ENCODE data around the gene ALMS1.
"Not testable (repeated sequence)": the region's sequence is repeated elsewhere in the genome, so short reads cannot be mapped to it uniquely, and the experiment has no call there.

ALMS1 gene

DNA sequence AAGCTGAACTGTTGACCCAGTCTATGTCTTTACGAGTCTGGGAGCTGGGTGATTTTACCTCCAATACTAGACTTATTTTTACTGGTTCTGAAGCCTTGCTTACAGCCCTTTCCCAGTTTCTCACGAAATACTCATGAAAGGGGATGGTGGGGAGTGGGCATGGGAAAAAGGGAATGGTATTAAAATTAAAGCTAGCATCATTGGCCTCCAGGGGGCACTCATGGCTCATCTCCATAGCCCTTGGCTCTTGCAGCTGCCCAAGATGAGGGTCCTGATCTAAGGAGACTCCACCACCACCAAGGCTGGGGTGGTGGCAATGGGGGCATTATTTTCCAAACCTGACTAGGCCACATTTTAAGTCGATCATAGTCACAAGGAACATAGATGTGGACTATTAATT is 234.3 kb downstream of the ALMS1 start:
- not testable (repeated sequence) for DNase-seq (ENCODE audit: low read depth in 2 of 2)

DNA sequence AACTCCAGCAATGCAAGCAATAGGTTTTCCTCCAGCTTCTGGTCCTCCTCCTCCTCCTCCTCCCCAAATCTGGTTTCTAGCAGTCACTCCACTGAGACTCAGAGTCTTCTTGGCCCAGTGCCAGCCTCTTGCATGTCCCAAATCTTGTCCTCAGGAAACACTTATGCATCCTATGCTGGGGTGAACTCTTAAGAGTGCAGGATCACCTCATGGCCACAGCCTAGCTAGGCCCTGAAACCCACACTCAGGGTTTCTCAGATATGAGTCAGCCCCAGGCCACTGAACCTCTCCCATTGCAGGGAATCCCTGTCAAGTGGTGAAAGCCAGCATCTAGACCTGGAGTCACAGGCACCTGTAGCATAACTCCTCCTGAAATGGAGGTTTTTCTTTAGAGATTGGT is 238.4 kb downstream of the ALMS1 start:
- DNase-seq (ENCODE audit: low read depth in 2 of 2), result not testable (repeated sequence)

DNA sequence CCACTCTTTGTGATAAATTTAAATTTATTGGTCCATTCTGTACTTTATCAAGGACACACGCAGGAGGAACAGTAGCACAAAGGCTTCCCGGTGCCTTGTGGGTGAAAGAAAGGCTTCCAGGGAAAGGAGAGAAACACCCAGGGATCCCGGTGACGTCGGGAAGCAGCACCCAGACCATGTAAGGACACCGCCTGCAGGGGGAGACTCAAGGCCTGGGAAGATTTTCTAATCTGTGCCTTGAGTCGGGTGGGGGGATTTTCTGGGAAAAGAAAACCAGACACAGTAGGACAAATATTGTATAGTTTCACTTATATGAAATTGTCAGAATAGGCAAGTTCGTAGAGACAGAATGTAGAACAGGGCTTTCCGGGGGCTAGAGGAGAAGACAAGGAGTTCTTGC is 239.0 kb downstream of the ALMS1 start:
- DNase-seq (ENCODE audit: low read depth in 2 of 2), result not testable (repeated sequence)

DNA sequence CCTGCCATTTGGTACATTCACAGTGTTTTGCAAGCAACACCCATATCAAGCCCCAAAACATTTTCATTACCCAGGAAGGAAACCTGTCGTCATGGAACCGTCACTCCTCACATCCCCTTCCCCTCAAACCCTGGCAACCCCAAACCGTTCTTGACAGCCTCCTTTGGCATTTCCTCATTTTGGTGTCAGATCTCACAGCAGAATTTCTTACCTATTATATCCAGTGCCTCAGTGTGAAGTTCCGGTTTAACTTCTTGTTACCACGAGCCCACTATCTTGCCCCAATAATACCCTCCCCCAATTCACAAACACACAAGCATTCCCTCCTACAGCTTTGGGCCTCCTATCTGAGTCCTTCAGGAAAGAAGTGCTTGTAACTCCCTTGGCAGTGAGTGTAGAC is 240.6 kb downstream of the ALMS1 start:
- DNase-seq (ENCODE audit: low read depth in 2 of 2), result not testable (repeated sequence)

DNA sequence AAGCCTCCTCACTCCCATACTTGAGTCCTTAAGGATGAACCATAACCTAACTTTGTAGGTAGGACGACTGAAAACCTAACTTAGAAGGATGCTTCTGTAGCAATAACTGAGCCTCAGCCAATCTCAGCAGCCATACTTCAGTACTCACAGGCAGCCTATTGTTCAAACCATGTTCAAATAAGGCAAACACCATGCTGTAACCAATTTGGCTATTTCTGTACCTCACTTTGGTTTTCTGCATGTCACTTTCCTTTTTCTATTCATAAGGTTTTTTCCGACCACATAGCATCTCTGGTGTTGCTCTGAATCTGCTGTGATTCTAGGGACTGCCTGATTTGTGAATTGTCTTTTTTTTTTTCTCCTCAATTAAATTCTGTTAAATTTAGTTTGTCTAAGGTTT is 242.9 kb downstream of the ALMS1 start:
- DNase-seq (ENCODE audit: low read depth in 2 of 2), result not testable (repeated sequence)

DNA sequence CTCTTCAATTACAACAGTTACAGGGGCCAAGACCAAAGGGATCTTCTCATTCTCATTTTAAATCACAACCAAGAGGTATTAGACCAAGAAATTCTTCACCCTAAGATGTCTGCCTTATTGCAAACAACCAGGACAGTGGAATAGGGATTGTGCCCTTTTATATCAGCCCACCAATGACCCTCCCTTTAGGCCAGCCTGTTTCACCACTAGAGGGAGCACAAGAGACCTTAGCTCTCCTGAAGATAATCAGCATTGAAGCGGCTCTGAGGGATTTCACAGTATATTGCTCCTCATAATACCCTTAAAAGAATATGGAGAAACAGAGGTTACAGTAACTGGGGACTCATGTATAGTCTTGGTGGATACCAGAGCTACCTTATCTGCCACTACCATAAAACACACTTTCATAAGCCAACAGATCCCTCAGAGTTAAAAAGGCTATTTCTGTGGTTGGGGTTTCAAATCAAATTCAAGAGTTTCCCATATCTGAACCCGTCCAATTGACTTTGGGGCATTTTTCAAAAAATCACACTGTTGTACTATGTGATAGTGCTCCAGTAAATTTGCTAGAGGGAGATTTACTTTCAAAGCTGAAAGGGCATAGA is 245.1 kb downstream of the ALMS1 start:
- DNase-seq (ENCODE audit: low read depth in 2 of 2), result not testable (repeated sequence)

DNA sequence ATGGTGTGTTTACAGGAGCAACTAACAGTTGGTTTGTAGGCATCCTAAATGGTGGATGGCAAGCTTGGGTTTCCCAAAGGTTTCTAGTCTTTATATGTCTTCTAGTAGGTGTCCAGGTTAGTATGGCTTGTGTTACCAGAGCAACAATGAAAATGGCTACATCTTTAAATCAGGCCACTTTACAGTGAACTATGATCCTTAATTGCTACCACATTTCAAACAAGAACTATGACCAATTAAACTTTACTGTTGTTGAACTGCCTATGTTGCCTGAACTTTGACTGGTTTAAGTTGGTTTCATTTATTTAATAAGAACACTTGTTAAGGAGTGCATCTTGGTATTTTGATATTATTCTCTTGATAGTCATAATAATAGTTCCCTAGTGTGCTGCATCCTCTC is 251.3 kb downstream of the ALMS1 start:
- not testable (repeated sequence) for DNase-seq (ENCODE audit: low read depth in 2 of 2)

DNA sequence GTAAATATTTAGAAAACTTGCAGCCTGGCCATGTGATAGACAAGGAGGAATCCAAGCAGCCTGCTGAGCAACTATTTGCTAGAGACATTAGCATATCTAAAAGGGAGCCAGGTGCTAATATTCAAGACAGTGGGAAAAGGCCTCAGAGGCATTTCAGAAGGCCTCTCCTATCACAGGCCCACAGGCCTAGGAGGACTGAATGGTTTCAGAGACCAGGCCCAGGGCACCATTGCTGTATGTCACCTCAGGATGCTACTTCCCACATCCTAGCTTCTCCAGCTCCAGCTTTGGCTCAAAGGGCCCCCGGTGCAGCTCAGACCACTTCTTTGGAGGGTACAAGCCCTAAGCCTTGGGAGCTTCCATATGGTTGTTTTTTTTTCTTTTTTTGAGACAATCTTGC is 252.8 kb downstream of the ALMS1 start:
- no peak for DNase-seq (ENCODE audit: low read depth in 2 of 2)

DNA sequence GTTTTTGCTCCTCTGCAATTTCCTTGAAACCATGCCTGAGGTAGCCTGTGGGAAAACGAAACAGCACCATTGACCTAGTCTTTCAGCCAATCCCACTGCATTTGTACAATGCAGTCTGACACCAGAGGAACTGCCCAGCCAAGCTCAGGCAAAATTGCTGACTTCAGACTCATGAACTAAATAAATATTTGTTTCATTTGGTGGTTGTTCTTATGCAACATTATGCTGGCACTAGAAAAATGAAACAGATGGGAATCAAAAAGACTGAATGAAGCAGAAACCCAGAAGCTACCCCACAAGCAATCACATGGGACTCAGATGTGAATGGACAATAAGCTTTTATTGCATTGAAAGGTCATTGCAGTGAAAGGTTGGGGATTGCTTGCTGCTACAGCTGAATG is 254.9 kb downstream of the ALMS1 start:
- DNase-seq (ENCODE audit: low read depth in 2 of 2), result no peak

DNA sequence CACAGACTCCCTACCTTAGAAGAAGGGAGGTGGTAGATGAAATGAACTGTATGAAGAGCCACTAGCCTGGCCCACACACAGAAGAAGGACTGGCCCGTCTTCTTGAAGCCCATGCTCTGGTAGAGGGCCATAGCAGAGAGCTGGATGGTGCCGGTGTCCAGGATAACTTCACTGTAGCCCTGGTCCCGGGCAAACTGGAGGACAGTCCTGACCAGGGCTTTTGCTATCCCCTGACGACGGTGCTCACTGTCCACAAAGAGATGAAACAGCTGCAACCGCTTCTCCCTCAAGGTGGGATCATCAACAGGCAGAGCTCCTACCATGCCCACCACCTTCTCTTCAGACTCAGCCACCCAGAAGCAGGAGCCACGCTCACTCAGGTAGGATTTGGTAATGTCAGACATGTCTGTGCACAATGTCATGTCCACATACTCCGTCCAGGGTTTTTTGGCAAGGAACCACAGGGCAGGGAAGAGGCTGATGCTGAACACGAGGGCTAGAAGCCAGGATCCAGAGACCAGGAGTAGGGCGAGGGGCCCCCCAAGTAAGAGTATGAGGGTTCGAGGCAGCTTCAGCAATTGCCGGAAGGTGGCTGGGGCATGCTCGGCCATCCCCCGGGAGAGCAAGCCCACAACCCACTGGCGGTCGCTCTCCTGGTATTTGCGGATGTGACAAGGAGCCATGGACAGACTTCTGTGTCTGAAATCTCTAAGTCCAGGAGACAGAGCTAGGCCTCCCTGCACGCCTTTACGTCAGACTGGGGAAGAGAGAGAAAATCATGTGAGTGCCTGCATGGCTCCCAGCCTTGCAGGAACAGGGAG is 255.5 kb downstream of the ALMS1 start:
- DNase-seq (ENCODE audit: low read depth in 2 of 2), result no peak

DNA sequence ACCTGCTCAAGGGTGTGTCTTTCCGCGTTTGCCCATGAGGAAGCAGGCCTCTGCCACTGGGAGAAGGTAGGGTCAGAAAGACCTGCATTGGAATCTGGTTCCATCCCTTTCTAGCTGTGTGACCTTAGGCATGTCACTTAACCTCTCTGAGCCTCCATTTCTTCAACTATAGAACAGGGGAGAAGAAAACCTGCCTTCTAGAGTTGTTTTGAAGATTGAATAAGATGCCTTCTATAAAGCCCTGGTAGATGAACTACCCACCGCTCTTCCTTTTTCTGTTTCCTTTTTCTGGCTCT is 256.1 kb downstream of the ALMS1 start:
- DNase-seq (ENCODE audit: low read depth in 2 of 2), result no peak

DNA sequence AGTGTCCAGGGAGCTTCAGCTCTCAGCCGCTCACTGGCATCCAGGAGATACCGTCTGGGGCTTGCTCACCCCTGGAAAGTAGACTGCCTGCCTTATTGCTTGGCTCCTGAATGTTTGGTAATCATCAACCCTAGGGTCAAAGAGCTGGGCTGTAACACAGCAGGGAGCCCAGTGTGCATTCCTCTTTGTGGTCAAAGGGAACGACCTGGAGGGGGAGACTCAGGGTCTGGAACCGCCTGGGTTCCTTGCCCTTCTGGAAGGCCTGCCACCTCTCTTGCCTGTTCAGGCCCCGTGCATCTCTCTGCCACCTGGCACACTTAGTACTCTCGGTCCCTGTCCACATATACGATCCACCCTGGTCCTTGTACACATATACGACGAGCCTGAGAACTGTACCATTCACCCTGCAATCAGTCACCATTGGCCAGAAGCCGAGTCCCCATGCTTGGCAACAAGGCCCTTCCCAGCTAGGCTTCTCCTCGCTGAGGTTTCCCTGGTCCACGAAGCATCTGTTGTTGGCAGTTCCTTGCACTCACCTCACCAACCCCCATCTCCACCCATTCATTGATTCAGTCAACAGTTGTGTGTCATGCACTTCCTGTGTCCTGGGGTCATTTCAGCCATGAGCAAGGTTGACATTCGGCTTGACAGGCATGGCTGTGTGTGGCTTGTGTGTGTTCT is 256.8 kb downstream of the ALMS1 start, which contains the start of gene NAT8:
TSS of gene NAT8 (minus strand) at position 85 of the 681 bp plus-strand sequence. CDS start 794 bp downstream, outside the sequence.
- no peak for DNase-seq (ENCODE audit: low read depth in 2 of 2)

DNA sequence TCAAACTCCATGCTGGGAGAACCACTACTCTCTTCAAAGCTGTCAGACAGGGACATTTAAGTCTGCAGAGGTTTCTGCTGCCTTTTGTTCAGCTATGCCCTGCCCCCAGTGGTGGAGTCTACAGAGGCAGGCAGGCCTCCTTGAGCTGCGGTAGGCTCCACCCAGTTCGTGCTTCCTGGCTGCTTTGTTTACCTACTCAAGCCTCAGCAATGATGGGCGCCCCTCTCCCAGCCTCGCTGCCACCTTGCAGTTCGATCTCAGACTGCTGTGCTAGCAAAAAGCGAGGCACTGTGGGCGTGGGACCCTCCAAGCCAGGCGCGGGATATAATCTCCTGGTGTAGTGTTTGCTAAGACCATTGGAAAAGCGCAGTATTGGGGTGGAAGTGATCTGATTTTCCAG is 262.1 kb downstream of the ALMS1 start:
- DNase-seq (ENCODE audit: low read depth in 2 of 2), result not testable (repeated sequence)

DNA sequence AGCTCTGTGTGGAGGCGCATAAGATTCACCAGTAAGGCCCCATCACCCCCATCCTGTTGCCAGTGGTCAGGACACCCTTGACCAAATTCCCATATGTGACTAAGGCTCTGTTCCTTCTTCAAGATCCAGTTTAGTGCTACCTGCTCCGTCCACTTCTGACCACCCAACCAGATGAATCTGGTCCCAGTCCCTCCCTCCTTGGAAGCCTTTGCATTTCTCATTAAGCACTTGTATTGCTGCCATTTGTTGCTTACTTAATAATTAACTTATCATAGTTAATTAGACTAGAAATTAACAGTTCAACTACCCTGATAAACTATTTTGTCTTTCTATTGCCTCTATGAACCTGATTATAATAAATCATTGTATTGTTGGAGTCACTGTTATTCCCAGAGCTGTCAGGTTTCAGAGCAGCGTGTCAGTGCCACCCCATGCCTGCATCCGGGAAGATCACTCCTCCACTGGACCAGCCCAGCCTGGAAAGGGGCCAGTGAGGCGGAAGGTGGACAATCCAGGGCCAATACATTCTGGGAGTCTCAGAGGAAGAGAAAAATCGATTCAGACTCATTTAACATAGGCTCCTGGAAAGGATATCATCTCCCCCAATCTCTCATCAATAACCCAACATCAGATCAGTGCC is 266.1 kb downstream of the ALMS1 start:
- DNase-seq (ENCODE audit: low read depth in 2 of 2), result no peak

DNA sequence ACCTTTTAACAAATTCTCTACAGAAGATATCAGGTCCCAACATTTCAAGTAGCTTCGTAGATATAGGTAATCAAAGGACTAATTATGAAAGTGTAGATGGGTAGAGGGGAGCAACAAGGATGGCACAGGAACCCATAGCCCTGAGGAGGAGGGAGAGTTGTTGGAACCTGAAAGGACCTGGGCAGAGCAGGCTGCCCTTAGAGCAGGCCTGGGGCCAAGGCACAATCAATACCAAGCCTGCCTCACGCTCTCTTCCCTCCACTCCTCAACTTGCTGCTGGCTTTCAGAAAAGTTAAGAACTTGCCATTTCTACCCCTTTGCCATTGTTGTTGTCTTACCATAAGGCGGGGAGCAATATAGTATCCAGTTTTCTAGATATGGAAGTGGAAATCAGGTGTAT is 266.7 kb downstream of the ALMS1 start:
- DNase-seq (ENCODE audit: low read depth in 2 of 2), result no peak

DNA sequence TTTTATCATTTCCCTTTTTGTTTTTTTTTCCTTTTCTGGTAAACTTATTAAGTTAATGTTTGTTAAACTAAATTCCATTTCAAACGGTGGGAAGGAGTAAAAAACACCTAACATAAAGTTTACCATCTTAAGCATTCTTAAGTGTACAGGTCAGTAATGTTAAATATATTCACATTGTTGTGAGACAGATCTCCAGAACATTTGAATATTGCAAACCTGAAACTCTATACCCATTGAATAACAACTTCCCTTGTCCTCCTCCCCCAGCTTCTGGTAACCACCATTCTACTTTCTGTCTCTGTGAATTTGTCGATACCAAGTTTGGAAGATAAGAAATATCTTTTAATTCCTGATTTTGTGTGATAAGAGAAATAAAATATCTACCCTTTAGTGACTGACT is 268.5 kb downstream of the ALMS1 start:
- no peak for DNase-seq (ENCODE audit: low read depth in 2 of 2)
